Urothelium cell line (cell line): Measurements from ENCODE around the gene SH3RF1.
A peak's percentile ranks its signal among the peaks of the same experiment; 100 is the strongest.

Experiments
- DNase-seq: peaks from one replicate; pipeline ENCODE4 v3.0.0; 2011; ENCODE audit warnings: low spot score, mixed read lengths
- FAIRE-seq: peaks from 2 replicates; lab custom pipeline; 2011; peaks lifted over from hg19 to GRCh38; lab: Jason Lieb, UNC

The SH3RF1 gene

DNA sequence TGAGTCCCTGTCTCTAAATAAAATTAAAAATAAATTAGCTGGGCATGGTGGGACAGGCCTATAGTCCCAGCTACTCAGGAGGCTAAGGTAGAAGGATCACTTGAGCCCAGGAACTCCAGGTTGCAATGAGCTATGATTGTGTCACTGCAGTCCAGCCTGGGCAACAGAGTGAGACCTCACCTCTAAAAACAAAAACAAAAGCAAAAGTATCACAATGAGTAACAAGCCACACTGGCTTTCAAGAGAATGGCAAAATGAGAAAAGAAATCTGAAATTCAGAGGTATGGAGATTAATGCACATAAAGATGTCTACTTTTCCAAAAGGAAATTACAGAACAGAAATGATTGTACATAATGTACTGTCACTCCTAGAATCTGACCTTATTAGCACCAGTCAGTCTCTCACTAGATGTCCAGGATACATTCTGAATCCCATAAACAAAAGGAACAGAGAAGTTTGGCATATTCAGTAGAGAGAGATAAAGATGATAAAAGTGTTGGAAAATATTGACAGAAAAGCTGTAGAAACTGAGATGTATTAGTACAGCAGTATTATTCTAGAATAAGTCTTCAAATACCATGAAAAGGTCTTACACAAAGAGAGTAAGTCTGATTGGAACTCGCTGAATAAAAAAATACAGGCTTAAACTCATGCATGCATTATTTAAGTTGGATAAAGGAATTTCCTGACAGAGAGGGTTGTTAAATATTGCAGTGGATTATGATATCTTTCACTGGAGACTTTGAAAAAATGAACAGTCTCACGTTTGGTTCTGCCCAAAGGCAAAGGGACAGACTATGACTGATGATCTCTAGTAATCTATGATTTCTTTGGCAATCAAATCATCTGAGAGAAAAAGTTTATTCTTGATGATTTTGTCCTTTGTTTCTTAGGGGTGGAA lies 102.5 kb downstream of the SH3RF1 start:
- DNase-seq = no peak
- no peak for FAIRE-seq

DNA sequence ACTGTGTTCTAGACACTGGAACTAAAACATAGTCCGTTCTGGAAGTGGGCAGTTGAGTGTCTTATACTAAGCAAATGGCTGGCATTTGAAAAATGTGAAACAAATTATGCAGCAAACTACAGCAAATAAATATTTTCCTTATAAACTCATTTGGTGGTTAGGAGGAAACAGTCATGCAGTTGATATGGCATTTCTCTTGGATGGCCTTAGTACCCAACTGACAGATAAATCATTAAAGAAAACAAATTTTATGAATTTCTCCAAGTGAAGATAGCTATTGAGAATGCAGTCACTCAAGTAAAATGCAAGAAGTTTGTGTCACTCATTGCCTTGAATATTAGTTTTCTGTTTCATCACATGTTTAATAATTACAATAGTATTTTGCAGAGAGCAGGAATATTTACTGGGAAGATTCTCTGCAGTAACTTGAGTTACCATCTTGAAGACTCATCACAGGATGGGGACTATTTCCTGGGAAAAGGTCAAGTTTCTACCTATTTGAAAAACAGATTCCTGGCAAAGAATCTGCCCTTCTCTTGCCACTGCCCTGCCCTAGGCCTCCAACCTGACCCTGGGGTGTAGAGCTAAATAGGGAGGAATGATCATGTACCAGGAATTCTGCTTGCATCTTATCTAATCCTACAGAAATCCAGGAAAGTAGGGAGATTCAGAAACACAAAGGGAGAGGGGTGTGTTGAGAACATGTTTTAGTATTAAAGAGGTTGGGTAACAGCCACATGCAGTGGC lies 105.9 kb downstream of the SH3RF1 start:
- FAIRE-seq (no peak), DNase-seq (no peak)

DNA sequence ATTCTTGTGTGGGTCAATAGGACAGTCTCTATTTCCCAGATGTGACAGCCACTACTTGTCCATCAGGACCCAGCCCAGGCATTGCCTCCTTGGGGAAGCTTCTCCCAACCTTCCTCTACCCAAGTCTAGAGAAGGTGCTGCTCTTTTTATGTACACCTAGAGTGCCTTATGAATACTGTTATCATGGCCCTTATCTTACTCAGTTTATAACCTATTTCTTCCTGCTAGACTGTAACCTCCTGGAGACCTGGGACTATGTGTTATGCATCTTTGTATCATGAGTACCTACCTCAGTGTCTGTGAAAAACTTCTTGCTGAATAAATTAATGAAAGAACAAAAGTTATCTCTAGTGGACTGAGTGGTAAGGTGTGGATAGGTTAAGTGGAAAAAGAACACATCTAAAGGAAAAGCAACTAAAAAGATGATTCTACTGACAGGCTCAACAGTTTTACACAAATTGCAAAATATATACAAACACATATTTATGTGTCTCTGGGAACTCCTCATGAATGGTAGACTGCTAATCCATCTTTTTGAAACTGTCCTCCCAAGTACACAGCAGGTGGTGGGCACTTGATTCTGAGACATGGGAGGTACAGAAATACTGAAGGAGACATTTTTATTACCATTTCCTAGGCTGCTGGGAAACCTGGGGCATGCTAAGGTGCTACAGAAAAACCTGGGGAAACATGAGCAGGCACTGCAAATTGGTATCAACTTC lies 106.6 kb downstream of the SH3RF1 start:
- FAIRE-seq (no peak), DNase-seq (no peak)

DNA sequence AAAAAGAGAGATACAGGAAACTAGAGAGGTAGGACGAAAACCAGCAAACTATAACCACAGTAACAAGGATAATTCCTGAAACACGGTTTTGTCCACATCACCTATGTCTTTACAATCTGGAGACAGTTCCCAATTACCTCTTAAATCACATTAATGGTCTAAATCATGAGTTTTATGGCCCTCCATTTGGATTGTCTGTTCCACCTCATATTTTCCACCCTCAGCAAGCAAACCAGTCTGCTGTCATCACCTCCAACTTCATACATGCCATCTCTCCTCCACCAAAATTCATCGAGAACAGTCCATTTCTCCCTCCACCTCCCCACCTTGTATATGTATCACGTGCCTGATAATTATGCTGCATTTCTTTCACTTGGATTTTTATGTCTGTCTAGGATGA lies 107.3 kb downstream of the SH3RF1 start:
- DNase-seq = no peak
- no peak for FAIRE-seq

DNA sequence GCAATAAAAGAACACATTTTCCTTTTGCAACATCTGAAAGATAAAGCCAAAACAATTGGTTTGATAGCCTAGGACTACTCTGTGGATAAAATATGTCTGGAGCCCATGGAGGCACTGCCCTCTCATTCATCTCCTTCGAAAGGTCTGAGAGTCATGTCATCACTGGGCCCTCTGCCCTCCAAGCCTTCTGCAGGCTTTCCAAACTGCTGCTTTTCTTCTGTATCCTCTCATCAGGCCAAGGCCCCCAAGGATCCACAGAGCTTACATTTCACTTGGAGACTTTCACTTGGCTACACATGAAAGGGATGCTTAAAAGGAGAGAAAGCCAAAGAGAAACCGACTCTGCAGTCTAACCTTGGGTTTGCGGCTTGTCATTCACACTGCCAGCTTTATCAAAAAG lies 109.9 kb downstream of the SH3RF1 start:
- FAIRE-seq = no peak
- DNase-seq = no peak

DNA sequence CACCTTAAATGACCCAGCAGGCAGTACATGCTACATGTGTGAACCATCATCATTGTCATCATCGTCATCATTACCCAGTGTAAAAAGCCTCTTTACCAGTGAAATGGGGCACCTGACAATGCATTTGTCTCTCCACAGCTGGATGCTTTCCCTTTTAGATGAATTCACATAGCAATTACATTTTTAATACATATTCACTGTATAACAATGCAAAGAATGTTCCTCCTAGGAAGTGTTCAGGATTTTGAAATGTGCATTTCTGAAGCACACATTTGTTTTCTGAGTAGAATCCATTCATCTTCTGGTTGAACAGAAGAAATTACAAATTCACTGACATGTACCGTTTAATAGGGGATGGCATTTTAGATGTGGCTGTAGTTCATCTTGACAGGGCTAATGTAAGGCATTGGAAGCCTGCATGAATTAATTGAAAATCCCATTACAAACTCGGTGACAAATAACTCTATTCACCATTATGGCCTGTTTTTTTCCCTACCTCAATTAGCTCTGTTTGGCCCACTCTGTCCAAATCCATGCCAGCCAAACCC lies 111.1 kb downstream of the SH3RF1 start:
- FAIRE-seq = no peak
- no peak for DNase-seq

DNA sequence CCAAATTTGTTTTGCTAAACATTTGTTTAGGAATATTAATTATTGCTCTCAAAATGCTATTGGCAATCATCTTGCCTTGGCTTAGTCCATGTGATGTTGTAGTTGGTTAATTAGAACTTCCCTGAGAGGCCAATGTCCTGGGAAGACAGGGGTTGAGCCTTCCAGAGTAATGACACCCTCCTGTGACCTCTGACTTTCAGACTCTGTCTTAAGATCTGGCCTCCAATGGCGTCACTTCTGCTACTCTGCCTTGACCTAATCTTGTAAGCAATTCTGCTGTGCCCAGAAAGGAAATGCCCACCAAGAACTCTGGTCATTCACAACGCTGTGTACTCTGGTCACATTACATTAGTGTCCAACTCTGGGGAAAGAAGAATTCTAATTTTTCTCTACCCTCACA lies 111.9 kb downstream of the SH3RF1 start:
- FAIRE-seq (no peak), DNase-seq (no peak)

DNA sequence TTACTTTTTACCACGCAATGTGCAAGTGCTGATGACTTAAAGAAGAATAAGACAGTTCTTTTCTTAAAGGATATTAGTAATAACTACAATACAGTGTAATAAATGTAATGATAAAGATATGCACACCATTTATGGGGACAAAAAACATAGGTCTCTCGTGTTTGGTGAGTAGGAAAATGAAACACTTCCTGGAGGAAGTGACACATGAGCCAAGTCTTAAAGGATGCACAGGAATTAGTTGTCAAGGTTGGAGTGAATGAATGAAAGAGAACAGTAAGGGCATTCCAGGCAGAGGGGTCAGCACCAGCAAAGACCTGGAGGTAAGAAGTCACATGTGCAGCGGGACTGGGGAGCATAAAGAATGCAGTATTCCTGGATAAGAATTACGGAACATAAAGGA lies 112.7 kb downstream of the SH3RF1 start:
- DNase-seq (no peak), FAIRE-seq (no peak)

DNA sequence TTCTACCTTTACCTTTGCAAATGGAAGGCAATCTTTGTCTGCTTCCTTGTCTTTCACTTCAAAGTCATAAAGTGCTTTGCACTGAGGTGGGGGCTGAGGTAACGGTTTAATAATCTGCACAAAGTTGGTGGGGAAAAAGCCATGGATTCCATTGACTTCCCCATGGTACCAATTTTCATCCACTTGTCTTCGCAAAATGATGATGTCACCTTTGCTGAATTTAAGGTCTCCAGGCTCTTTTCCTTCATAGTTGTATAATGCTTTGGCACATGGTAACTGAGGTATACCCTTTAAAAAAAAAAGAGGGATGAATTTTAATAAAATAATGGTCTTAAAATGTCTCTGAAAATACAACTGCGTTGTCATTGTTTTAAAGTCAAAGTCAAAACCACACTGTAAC lies 114.4 kb downstream of the SH3RF1 start:
- no peak for FAIRE-seq

DNA sequence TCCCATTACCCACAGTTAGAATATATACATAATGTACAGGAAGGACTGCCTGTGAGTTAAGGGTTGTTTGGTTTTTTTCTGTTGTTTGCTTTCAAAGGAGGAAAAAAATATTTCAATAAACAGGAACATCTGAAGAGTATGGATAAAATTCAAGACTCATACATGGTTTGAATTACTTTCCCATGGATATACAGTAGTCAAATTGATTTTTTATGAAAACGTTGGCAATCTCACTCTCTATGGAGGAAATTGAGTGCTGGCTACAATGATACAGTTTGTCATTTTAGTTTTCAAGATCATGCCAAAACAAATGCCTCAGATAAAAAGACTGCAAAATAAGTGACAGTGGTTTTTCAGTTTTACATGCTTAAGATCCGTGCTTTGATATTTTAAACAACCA lies 116.6 kb downstream of the SH3RF1 start:
- no peak for DNase-seq
- FAIRE-seq = no peak

More for the DNA sequence above, 114.4 kb downstream of the SH3RF1 start:
- DNase-seq = no peak

DNA sequence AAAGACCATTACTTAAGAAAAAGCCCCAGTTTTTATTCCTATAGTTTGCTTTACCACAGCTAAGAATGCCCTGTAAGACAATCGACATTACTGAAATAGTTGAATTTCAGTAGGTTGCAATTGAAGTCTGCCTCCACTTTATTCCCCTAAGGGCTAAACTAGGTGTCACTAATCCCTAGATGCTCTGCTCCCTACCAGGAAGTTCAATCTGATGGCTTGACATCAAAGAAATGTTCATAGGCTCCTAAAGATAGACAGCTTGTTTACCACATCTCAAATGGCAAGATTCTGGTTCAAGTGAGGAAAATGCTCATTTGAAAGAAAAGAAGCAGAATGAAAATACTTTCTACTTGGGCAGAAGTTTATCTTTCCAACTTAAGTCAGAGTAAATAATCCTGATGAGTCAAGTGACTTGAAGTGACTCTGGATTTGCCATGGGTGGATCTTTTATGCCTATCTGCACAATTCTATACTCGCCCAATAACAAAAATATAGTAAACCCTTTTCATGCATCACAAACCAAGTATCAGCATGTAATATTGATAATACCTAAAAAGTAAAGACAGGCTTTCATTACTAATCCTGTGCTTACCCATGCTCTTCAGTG lies 117.2 kb downstream of the SH3RF1 start:
- DNase-seq (no peak), FAIRE-seq (no peak)

DNA sequence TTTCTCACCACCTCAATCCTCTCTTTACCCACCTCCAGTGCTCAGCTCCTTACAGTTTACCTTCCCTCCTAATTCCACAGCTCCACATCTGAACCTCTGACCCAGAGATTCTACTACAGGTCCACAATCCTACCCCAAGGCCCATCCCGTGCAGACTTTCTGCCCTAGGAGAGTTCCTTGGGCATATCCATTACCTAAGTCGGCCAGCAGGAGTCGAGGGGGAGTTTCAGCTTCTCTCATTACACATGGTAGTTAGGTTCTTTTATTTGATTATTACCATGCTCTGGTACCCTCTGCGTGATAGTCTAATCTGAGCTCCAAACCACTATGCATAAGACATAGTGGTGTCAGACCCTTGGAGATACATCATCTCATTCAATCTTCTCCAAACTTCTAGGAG lies 117.9 kb downstream of the SH3RF1 start:
- DNase-seq (no peak), FAIRE-seq (no peak)

DNA sequence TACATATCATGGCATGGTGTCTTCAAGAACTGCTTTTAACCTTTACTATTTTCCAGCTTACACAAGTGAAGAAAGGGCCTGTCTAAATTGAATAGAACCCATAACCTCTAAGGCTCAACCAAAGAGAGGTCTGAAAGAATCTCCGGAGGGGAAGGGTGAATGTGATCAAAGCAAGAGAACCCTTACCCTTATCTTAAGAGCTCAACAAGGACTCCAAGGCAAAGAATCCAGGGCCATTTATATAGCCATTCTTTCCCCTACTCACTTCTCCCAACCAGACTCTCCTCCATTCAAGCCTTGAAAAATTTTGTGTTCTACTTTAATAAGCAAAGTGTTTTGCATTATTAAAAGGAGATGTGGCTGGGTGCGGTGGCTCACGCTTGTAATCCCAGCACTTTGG lies 118.7 kb downstream of the SH3RF1 start:
- no peak for DNase-seq
- no peak for FAIRE-seq

DNA sequence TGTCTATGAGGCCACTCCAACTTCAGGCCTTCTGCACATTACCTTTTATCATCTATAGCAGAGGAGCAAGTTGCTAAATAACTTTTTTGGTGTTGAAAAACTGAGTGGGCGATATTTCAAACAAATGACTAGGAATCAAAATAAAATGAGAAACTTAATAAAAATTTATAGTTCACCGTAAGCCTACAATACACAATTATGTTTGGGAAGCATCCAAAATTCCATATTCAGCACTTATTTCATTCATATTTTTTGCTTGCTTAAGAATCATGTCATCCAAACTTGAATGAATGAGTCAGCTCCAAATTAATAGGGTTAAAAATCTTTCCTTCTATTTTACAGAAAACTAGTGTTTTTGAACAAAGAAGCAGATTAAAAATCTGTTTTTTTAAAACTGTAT lies 119.1 kb downstream of the SH3RF1 start:
- FAIRE-seq = no peak
- no peak for DNase-seq

DNA sequence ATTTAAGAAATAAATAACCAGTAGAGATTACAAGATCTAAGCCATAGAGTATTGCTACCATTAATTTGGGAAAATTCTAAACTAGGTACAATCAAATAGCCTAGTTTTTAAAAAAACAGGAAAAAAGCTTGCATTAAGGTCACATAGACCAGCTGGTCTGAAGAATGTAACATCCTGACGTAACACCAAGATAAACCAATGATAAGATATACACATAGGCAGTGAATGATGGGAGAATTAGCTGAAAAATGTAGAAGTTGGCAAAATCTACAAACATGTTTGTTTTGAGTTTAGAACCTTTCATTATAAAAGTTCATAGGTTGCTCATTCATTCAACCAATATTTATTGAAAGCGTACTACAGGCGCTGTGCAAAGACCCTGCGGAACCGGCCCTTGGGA lies 120.0 kb downstream of the SH3RF1 start:
- DNase-seq (no peak), FAIRE-seq (no peak)

DNA sequence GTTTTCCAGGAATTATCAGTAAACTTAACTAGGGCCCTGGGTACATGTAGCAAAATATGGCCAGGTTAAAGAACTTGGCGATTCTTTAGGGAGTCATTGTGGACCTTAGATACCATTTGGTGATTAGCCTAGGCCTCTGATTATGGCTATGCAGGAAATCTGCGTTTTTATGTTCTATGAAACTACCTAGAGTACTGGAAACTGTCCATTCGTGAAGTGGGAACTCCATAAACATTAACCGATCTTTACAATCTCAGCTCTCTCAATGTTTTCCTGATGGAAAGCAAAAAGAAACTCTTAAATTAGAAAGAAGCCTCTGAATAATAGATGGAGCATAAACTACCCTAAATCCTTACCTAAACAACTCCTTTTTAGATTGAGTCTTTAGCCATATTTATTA lies 121.9 kb downstream of the SH3RF1 start:
- DNase-seq = no peak
- FAIRE-seq = no peak

DNA sequence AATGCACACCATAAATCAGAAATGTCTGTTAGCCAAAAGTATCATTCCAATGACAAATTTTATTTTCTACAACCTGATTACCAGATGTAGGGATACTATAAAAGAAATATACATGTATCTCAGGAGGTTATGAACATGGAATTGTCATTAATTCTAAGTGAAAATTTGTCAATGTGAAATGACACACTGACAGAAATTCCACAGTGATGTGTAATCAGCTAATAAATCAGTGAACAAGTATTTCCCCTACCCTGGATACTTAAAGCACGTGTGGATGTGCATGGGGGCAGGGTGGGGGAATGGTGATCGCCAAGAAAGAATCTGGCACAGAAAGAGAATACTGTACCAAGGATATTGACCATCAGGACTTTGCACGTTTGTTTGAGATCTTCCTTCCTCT lies 123.6 kb downstream of the SH3RF1 start:
- FAIRE-seq = no peak
- peak; percentile 40 for DNase-seq

DNA sequence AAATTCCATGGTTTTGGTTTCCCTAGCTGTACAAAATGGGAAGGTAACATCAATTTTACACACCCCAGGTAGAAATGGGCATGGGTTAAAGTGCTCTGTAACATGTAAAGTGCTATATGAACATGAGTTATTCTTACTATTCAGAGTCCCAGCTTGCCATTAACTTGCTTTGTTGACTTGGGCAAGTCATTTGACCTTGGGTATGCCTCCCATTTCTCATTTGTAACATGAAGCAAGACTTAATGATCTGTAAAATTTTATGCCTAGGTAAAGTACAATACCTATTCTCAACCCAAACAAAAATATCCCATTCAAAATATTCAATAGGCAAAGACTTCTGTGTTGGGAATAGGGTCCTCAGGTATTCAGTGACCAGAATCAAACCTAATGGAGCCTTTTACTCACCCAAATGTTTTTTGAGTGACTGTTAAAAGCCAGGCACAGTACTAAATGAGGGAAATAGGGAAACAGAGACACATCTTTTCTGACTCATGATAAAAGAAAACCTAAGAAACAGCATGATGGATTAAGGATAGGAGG lies 126.6 kb downstream of the SH3RF1 start:
- no peak for FAIRE-seq
- no peak for DNase-seq

DNA sequence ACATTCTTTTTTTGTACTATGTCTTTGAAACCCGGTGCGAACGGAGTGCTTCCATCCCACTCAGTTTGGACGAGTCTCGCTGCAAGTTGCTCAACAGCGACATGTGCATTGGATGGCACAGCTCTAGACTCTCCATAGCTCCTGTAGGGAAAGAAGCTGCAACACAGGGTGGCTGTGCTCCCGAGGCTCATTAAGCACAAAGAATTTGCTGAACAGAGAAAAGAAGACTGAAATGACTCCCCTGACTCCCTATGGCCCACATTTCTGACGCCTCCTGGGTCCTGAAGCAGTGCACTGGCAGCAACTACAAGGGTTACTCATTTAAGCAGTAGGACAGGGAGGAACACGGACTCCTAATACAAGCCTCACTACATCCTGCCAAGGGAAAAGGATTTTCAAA lies 127.4 kb downstream of the SH3RF1 start:
- FAIRE-seq = no peak
- DNase-seq = no peak

DNA sequence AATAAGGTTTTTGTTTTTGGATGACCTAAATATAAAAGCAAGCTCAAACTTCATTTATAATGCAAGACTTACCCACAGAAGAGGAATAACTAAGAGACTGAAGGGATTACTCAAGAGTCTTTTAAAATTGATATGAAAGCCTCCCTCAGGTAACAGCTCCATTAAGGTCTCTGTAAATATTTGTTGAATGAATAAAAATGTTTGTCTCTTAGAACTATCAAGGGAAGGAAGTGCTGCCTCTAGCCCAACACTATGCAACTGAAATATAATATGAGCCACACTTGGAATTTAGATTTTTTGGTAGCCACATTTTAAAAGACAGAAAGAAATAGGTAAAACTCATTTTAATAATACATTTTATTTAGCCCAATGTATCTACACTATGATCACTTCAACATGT lies 127.8 kb downstream of the SH3RF1 start:
- DNase-seq (no peak), FAIRE-seq (no peak)

DNA sequence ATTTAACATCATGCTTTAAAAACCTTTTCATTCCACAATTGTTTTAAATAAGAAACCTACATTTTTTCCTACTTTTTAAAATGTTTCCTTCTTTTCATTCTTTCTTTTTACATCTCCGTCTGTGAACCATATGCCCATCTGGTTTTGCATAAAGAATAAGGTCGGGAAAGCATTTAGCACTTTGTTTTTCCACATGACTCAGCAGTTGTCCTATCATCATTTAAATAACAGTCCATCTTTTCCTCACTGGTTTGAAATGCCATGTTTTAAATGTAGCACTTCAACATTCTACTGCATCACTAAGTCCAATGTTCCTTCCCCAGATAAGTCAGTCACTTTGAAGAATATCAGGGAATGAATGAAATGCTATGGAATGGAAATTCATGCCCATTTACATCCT lies 128.4 kb downstream of the SH3RF1 start:
- no peak for DNase-seq
- no peak for FAIRE-seq
